Keratinocyte (primary cell): ENCODE measurements around the gene PTPRN2. TPM values are rescaled to one million over a fixed set of nuclear protein-coding genes. Genes with fewer than 3 reads are reported as not detected.

Source experiments
- DNase-seq: peaks from one replicate; pipeline ENCODE4 v3.0.0-alpha.2; 2011; ENCODE audit warnings: low read depth, missing footprints, low spot score
- FAIRE-seq: peaks from 2 replicates; lab custom pipeline; 2011; peaks lifted over from hg19 to GRCh38; lab: Jason Lieb, UNC
- H2AFZ ChIP-seq: 2 replicates; pipeline ENCODE4 v1.6.0; 2012; ENCODE audit warnings: low read length, control low read depth, inconsistent platforms; ENCODE audit not compliant: control insufficient read depth
- H3K27ac ChIP-seq: 2 replicates; pipeline ENCODE4 v1.5.1; 2011; ENCODE audit warnings: low read length; ENCODE audit not compliant: control insufficient read depth, insufficient read depth
- H3K27me3 ChIP-seq: 3 replicates; pipeline ENCODE4 v1.6.0; 2011; ENCODE audit warnings: low read length; ENCODE audit not compliant: control insufficient read depth, insufficient read depth; ENCODE audit errors: extremely low read depth
- H3K36me3 ChIP-seq, 2 experiments: 2 replicates in 1 of 2; 3 replicates in 1 of 2; pipeline ENCODE4 v1.5.1; 2011; ENCODE audit warnings: low read length in 2 of 2, mild to moderate bottlenecking in 1 of 2; ENCODE audit not compliant: control insufficient read depth in 2 of 2, insufficient read depth in 2 of 2; ENCODE audit errors: extremely low read depth in 1 of 2
- H3K4me1 ChIP-seq: 3 replicates; pipeline ENCODE4 v1.5.1; 2011; ENCODE audit warnings: low read length; ENCODE audit not compliant: control insufficient read depth, insufficient read depth; ENCODE audit errors: extremely low read depth
- H3K4me2 ChIP-seq: 3 replicates; pipeline ENCODE4 v1.6.0; 2011; ENCODE audit warnings: low read depth, low read length; ENCODE audit not compliant: control insufficient read depth, insufficient read depth; ENCODE audit errors: extremely low read depth
- H3K4me3 ChIP-seq, 3 experiments: fragments of 200-600 bp in 1 of 3; sonication (generic) in 1 of 3; 2 replicates in 2 of 3; 3 replicates in 1 of 3; pipeline ENCODE4 v1.5.1; 2011 to 2016; ENCODE audit warnings: low read length in 3 of 3, mild to moderate bottlenecking in 3 of 3, control low read depth in 2 of 3, inconsistent platforms in 1 of 3, low read depth in 1 of 3, mixed read lengths in 1 of 3, mixed run types in 1 of 3, moderate library complexity in 1 of 3; ENCODE audit not compliant: control insufficient read depth in 2 of 3, insufficient read depth in 2 of 3; ENCODE audit errors: extremely low read depth in 1 of 3
- H3K79me2 ChIP-seq: 2 replicates; pipeline ENCODE4 v1.6.0; 2012; ENCODE audit warnings: low read length; ENCODE audit not compliant: control insufficient read depth, insufficient read depth
- H3K9ac ChIP-seq: 3 replicates; pipeline ENCODE4 v1.6.0; 2011; ENCODE audit warnings: low read length; ENCODE audit not compliant: control insufficient read depth, insufficient read depth; ENCODE audit errors: extremely low read depth
- H3K9me1 ChIP-seq: 3 replicates; pipeline ENCODE4 v1.6.0; 2011; ENCODE audit warnings: low read length; ENCODE audit not compliant: control insufficient read depth, insufficient read depth; ENCODE audit errors: extremely low read depth
- H3K9me3 ChIP-seq: 2 replicates; pipeline ENCODE4 v1.5.1; 2012; ENCODE audit warnings: low read depth, low read length; ENCODE audit not compliant: control insufficient read depth
- H4K20me1 ChIP-seq: 3 replicates; pipeline ENCODE4 v1.6.0; 2011; ENCODE audit warnings: low read length; ENCODE audit not compliant: control insufficient read depth, insufficient read depth; ENCODE audit errors: extremely low read depth
- CTCF ChIP-seq, 3 experiments: IDR thresholded peaks in 1 of 3; conservative IDR thresholded peaks in 1 of 3; optimal IDR thresholded peaks in 1 of 3; 2 replicates in 2 of 3; 3 replicates in 1 of 3; pipeline versions ENCODE3 to v1.5.1; 2011; ENCODE audit warnings: low read length in 3 of 3, mild to moderate bottlenecking in 3 of 3, moderate library complexity in 2 of 3, control low read depth in 1 of 3, inconsistent platforms in 1 of 3; ENCODE audit not compliant: insufficient read depth in 2 of 3; ENCODE audit errors: extremely low read depth in 1 of 3
- EZH2 ChIP-seq: IDR thresholded peaks from one replicate; pipeline ENCODE4 v1.6.1; 2012; ENCODE audit warnings: inconsistent platforms, mild to moderate bottlenecking, low read length, moderate library complexity
- dilution Hi-C: fragments of 300-500 bp; cut with MboI; formaldehyde crosslinking; loops from one replicate; pipeline ENCODE4 v1.7.0; 2020; ENCODE audit warnings: low sequenced_read_pairs; ENCODE audit not compliant: extremely low pct_ligation_motif_present
- polyA plus RNA-seq, 5 experiments: library from polyadenylated mRNA; depleted of rRNA in 3 of 5; stranded (reverse) in 3 of 5; stranded (forward) in 1 of 5; unstranded in 1 of 5; fragments of >200 nt; gene quantifications; 1 replicate in 1 of 5; 2 replicates in 3 of 5; 3 replicates in 1 of 5; pipeline versions ENCODE4 v1.2.1 to v1.2.3, GENCODE V29; 2011 to 2012; ENCODE audit warnings: missing spikeins in 2 of 5, low read depth in 1 of 5, low replicate concordance in 1 of 5

The PTPRN2 gene
- polyA plus RNA-seq, 1 donor (not counting 4 experiments of a cell fraction or from before 2014, with no cell fraction given): not detected

DNA sequence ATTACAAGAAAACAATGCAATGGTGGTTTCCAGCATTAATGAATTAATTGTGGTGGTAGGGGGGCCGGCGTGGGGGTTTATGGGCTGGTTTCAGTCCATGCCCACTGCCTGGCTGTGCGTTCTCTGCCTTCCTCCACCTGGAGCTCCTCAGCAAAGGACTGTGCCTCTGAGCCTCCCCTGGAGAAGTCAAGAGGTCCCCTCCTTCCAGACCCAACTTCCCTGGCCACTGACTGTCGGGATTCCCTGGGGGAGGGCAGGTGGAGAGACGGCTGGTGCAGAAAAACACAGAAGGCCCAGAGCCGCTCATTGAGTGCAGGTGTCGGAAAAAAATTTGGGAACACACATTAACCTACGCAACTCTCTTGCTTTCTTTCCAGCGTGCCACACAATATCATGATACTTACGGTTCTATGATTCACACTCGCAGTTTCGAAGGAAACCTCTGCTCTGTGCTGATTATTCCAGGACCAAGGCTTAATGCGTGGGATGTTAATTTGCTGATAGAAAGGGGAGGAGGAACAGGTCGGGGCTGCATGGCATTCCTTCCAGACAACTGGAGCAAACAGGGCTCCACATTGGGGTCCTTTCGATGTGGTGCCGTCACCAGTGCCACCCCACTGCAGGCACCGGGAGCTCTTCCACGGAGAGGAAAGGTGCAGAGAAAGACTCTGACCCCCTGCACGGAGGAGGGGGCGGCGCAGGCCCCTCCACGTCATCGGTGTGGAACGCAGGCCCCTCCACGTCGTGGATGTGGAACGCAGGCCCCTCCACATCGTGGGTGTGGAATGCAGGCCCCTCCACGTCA lies 744.1 kb downstream of the PTPRN2 start:
- Histone ChIP-seq H3K79me2 (no peaks in the 10 kb centered on the region), H4K20me1 (no peaks in the 10 kb centered on the region), H3K36me3 (no peaks in the 10 kb centered on the region), H3K27me3 (no peaks in the 10 kb centered on the region), H3K27ac (no peak overlapping the region), H3K9me3 (peaks cover 19% of the 10 kb centered on the region), H2AFZ (no peak overlapping the region), H3K4me2 (no peak overlapping the region), H3K4me3 (no peak overlapping the region), H3K4me1 (no peaks in the 10 kb centered on the region), H3K9me1 (no peaks in the 10 kb centered on the region), H3K9ac (no peak overlapping the region)
- dilution Hi-C loops: no loop called here
- TF ChIP-seq CTCF (optimal IDR thresholded peaks at IDR 0.05 in 1 of 3, IDR thresholded peaks at IDR 0.05 in 1 of 3, conservative IDR thresholded peaks at IDR 0.05 in 1 of 3; ENCODE audit: extremely low read depth in 1 of 3, insufficient read depth in 2 of 3, low read length in 3 of 3) (no peak), EZH2 (no peak)
- FAIRE-seq (no peak), DNase-seq (no peak)

GRCh38 chr7:157841773-157842370 lies 745.8 kb downstream of the PTPRN2 start:
- Histone ChIP-seq H3K36me3 (no peaks in the 10 kb centered on the region), H3K79me2 (no peaks in the 10 kb centered on the region), H3K9ac (no peak overlapping the region), H3K27ac (no peak overlapping the region), H2AFZ (no peak overlapping the region), H3K9me3 (peaks cover 27% of the 10 kb centered on the region), H4K20me1 (no peaks in the 10 kb centered on the region), H3K27me3 (no peaks in the 10 kb centered on the region), H3K9me1 (no peaks in the 10 kb centered on the region), H3K4me1 (no peaks in the 10 kb centered on the region), H3K4me3 (no peak overlapping the region), H3K4me2 (no peak overlapping the region)
- no peak for FAIRE-seq
- dilution Hi-C loops: no loop called here
- TF ChIP-seq EZH2: no peak
- no peak for TF ChIP-seq CTCF (optimal IDR thresholded peaks at IDR 0.05 in 1 of 3, IDR thresholded peaks at IDR 0.05 in 1 of 3, conservative IDR thresholded peaks at IDR 0.05 in 1 of 3; ENCODE audit: extremely low read depth in 1 of 3, insufficient read depth in 2 of 3, low read length in 3 of 3)
- no peak for DNase-seq
